RWPE2 (cell line): ENCODE measurements around the gene DLGAP3.

Experiments
- ATAC-seq: fragments of 200-7000 bp; cut with Tn5 transposase; 3 replicates; pipeline ENCODE4 v1.9.1; 2021; ENCODE audit warnings: low read depth
- DNase-seq: peaks from one replicate; pipeline ENCODE4 v3.0.0-alpha.2; 2020; ENCODE audit warnings: low spot score
- H3K27ac ChIP-seq: fragments of 450-650 bp; 2 replicates; pipeline ENCODE4 v1.5.1; 2017; ENCODE audit warnings: mild to moderate bottlenecking; ENCODE audit not compliant: poor library complexity, severe bottlenecking
- H3K27me3 ChIP-seq: fragments of 250-450 bp; sonication (Bioruptor Pico); 2 replicates; pipeline ENCODE4 v1.5.1; 2021; ENCODE audit warnings: mild to moderate bottlenecking, moderate library complexity; ENCODE audit not compliant: insufficient read depth, poor library complexity, severe bottlenecking
- H3K36me3 ChIP-seq: fragments of 250-450 bp; sonication (Bioruptor Pico); 2 replicates; pipeline ENCODE4 v1.5.1; 2020; ENCODE audit warnings: low read depth, mild to moderate bottlenecking, moderate library complexity
- H3K4me1 ChIP-seq: fragments of 250-450 bp; sonication (Bioruptor Pico); 2 replicates; pipeline ENCODE4 v1.5.1; 2021; ENCODE audit warnings: mild to moderate bottlenecking, moderate library complexity; ENCODE audit not compliant: insufficient read depth, poor library complexity, severe bottlenecking
- H3K4me3 ChIP-seq: fragments of 250-450 bp; sonication (Bioruptor Pico); 2 replicates; pipeline ENCODE4 v1.5.1; 2021; ENCODE audit warnings: mild to moderate bottlenecking, moderate library complexity; ENCODE audit not compliant: severe bottlenecking
- H3K9me3 ChIP-seq: fragments of 250-450 bp; sonication (Bioruptor Pico); 2 replicates; pipeline ENCODE4 v1.5.1; 2021; ENCODE audit warnings: mild to moderate bottlenecking, moderate library complexity; ENCODE audit not compliant: severe bottlenecking
- TF ChIP-seq, protein P1 (sequence below): fragments of 450-650 bp; IDR thresholded peaks from one replicate; pipeline ENCODE4 v1.5.1; 2017; ENCODE audit warnings: mild to moderate bottlenecking, moderate library complexity; ENCODE audit not compliant: poor library complexity, severe bottlenecking

Gene DLGAP3

DNA sequence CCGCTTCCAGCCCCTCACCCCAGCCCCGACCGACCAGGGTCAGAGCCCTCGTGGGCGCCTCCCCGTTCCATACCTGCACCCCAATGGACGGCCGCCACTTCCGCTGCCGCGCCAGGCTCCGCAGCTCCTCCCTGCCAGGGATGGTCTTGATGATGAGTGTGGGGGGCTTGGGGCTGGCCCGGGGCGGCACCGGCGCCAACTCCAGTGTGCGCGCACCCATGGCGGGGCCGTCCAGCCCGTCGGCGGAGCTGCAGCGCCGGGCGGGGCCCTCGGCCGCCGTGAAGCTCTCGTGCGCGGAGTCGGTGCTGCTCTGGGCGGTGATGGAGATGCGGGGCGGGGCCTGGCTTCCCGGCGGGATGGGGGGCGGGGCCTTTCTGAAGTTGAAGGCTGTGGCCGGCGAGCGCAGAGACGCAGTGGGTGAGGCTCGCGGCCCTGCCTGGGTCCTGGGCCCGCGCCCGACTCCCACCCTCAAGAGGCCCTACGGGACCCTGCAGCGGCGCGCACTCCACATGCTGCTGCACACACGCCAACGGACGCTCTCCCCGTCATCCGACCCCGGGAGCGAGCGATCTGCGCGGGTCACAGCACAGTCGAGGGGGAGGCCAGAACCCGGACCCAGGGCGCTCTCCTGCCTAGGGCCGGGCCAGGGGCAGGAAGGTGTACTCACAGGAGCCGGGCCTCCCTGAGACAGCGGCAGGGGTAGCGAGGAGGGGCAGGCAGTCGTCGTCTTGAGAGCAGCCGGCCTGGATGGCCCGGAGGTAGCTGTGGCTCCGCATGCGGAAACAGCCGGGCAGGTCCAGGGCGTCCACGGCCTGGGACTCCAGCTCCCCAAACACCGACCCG, 43.8 kb downstream of the DLGAP3 start:
- peaks cover 34% of the 10 kb centered on the region for H3K27me3 ChIP-seq
- DNase-seq (no peak), ATAC-seq (peak; percentile 64)
- H3K4me3 ChIP-seq: peak overlapping the region; percentile 8
- TF ChIP-seq, protein P1, sequence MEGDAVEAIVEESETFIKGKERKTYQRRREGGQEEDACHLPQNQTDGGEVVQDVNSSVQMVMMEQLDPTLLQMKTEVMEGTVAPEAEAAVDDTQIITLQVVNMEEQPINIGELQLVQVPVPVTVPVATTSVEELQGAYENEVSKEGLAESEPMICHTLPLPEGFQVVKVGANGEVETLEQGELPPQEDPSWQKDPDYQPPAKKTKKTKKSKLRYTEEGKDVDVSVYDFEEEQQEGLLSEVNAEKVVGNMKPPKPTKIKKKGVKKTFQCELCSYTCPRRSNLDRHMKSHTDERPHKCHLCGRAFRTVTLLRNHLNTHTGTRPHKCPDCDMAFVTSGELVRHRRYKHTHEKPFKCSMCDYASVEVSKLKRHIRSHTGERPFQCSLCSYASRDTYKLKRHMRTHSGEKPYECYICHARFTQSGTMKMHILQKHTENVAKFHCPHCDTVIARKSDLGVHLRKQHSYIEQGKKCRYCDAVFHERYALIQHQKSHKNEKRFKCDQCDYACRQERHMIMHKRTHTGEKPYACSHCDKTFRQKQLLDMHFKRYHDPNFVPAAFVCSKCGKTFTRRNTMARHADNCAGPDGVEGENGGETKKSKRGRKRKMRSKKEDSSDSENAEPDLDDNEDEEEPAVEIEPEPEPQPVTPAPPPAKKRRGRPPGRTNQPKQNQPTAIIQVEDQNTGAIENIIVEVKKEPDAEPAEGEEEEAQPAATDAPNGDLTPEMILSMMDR: no peak
- no peaks in the 10 kb centered on the region for H3K9me3 ChIP-seq
- H3K27ac ChIP-seq: no peak overlapping the region
- no peaks in the 10 kb centered on the region for H3K36me3 ChIP-seq
- H3K4me1 ChIP-seq: no peaks in the 10 kb centered on the region

DNA sequence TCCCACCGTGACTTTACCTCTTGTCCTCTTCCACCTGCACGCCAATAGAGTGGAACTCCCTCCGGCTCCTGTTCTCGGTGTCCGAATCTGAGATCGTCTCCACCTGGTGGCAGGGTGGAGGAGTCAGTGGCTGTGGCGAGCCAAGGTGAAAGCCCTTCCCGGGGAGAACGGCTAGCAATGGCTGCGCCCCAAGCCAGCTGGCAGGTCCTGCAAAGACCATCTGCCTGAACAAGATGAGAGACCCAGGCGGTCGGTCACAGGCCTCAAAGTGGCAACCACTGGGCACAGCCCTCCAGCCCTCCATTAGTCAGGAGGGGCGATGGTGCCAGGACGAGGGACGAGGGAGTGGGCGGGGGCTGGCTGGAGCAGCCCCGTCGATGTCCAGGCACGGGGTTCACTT, 44.5 kb downstream of the DLGAP3 start:
- H3K27ac ChIP-seq: no peak overlapping the region
- DNase-seq: no peak
- H3K27me3 ChIP-seq: peaks cover 38% of the 10 kb centered on the region
- no peaks in the 10 kb centered on the region for H3K4me1 ChIP-seq
- H3K4me3 ChIP-seq: peak overlapping the region; percentile 8
- TF ChIP-seq, protein P1: no peak
- H3K36me3 ChIP-seq: no peaks in the 10 kb centered on the region
- H3K9me3 ChIP-seq: no peaks in the 10 kb centered on the region
- peak; percentile 37; the same call in 2 of the 3 replicates for ATAC-seq

DNA sequence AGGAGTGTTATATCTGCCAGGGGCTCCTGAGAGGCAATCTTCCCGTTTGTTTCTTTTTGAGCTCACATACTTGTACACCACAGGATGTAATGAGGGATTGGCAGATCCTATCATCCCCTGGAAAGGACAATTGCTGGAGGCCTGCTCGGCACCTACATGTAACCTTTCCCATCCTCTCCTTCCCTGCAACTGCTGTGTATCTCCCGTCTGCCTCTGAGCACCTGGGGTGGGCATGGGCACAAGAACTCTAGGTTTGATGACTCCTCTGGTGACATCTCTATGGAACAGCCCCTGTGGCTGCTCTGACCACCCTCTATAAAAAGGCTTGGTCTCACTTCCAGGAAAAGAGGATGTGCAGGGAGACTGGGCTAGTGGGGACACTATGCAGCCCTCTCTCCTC, 44.9 kb downstream of the DLGAP3 start:
- ATAC-seq: no peak
- no peak overlapping the region for H3K27ac ChIP-seq
- no peaks in the 10 kb centered on the region for H3K9me3 ChIP-seq
- DNase-seq: no peak
- H3K4me1 ChIP-seq: no peaks in the 10 kb centered on the region
- no peak overlapping the region for H3K4me3 ChIP-seq
- TF ChIP-seq, protein P1: no peak
- no peaks in the 10 kb centered on the region for H3K36me3 ChIP-seq
- H3K27me3 ChIP-seq: peaks cover 39% of the 10 kb centered on the region

DNA sequence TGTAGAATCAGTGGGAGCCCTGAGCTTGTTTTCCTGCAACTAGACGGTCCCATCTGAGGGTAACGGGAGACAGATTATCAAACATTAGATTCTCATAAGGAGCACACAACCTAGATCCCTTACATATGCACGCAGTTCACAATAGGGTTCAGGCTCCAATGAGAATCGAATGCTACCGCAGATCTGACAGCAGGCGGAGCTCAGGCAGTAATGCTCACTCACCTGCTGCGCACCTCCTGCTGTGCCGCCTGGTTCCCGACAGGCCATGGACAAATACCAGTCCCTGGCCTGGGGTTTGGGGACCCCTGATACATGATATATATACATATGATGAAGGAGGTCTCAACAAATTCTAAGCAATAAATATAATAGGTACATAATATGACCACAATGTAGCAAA, 50.2 kb downstream of the DLGAP3 start:
- H3K27me3 ChIP-seq: peaks cover 37% of the 10 kb centered on the region
- H3K4me3 ChIP-seq: no peak overlapping the region
- TF ChIP-seq, protein P1: no peak

DNA sequence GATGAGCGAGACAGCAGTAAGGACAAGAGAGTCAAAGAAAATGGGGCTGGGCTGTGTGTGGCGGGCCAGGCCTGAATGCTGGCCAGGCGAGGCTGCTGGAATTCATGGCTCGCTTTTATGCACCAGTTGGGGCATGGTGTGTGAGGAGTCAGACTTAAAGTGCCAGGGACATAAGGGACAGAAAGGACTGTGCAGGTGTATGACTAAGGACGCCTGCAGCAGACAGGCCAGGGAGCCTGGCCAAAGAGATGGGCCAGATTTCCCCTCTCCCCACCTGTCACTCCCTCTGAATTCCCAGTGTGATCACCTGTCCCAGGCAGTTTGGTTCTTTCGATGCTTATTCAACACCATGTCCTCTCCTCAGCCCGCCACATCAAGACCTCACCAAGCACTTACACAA, 53.0 kb downstream of the DLGAP3 start:
- no peaks in the 10 kb centered on the region for H3K4me1 ChIP-seq
- no peaks in the 10 kb centered on the region for H3K36me3 ChIP-seq
- DNase-seq (no peak), ATAC-seq (no peak)
- H3K9me3 ChIP-seq: no peaks in the 10 kb centered on the region
- no peak overlapping the region for H3K27ac ChIP-seq
- H3K4me3 ChIP-seq: no peak overlapping the region
- TF ChIP-seq, protein P1: no peak
- peaks cover 47% of the 10 kb centered on the region for H3K27me3 ChIP-seq

More for the DNA sequence above, 50.2 kb downstream of the DLGAP3 start:
- DNase-seq: no peak
- no peak overlapping the region for H3K27ac ChIP-seq
- no peaks in the 10 kb centered on the region for H3K9me3 ChIP-seq
- no peaks in the 10 kb centered on the region for H3K36me3 ChIP-seq
- ATAC-seq: peak; percentile 38; the same call in 1 of the 3 replicates
- no peaks in the 10 kb centered on the region for H3K4me1 ChIP-seq
